Heart left ventricle (tissue), 13 donors: ENCODE results near the gene HIVEP1.

ENCODE experiments used
- CTCF ChIP-seq, 12 donors: fragments of 200-600 bp; sonication (generic) in 4 of 12; IDR thresholded peaks; one replicate each; pipeline versions ENCODE4 v1.5.0 to v1.8.0; 2018 to 2022; ENCODE audit warnings: antibody characterized with exemption in 12 of 12, mild to moderate bottlenecking in 5 of 12
- POLR2A ChIP-seq, 2 donors: fragments of 450-650 bp; IDR thresholded peaks; one replicate each; pipeline ENCODE4 v1.6.1; 2017; ENCODE audit warnings: antibody characterized with exemption in 2 of 2, mild to moderate bottlenecking in 2 of 2, moderate library complexity in 2 of 2
- donor health status: ischemic (EF 13 %, LVEDD 7.1; RV severe dilation, severe dysfunction).
- donor health status: DM: no; HTN: yes; CAD: no.
- donor health status: DM: no; HTN: no; CAD: no.
- donor health status: ischemic (EF 25% LVEDD 6.9; RV normal size, moderate dysfunction).
- donor health status: ischemic (EF 25% LVEDD 5.7; RV mildly dilated, moderate dysfunction).
- donor health status: ischemic (EF 35%, LVEDD 5.7; RV mildly dilated, moderate dysfunction).
- donor health status: nonischemic (EF 11% LVEDD 7.7; RV severe dilation, severe dysfunction).
- donor health status: DM: yes; HTN: yes; CAD: no.
- donor health status: PGD.
- donor health status: ischemic (EF 29% LVEDD 5.4; RV normal size, mild dysfunction).
- donor health status: nonischemic (EF 23%, LVEDD 6.1; RV moderate dilation, normal function).

- TF ChIP-seq POLR2A (IDR thresholded peaks at IDR 0.05): no peak
- no peak for TF ChIP-seq CTCF (IDR thresholded peaks at IDR 0.05)
These were observed 72.6 kb downstream of the HIVEP1 start for GRCh38 chr6:12084681-12085080.
